T-helper 2 cell (primary cell): ENCODE results near the gene SLCO2A1.

Experiments
- DNase-seq, 5 experiments: peaks; one replicate each; pipeline versions ENCODE4 v3.0.0 to v3.0.0-alpha.2; 2012 to 2022

SLCO2A1 gene

DNA sequence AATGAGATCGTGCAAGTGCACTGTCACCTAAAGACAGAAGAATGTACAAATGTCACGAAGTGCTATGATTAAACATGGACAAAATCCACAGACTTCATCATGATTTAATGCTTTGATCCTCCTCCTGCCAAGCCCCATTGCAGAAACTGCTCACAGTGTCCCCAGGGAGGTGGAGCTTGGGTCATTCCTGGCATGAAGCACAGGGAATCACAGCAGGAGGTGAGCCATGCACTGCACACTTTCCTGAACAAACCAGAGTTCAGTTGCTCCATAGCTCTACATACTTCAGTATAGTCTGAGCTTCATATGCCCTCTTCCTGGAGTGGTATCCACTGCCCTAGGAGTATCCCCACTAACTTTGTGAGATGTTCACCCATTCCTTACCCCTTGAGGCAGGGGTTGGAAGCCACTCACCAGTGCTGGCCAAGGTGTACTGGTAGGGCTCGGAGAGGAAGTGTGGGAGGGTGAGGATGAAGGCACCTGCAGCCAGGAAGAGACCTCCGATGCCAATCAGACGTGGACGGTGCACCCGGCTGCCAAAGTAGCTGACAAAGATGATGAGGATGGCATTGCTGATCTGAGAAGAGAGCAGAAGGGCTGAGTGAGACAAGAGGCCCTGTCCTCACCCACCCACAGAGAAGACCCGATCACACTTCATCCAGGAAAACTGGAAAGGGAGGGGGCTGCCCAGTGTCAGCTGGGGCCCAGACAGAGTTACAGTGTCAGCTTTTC, 56.3 kb downstream of the SLCO2A1 start:
- no peak for DNase-seq

DNA sequence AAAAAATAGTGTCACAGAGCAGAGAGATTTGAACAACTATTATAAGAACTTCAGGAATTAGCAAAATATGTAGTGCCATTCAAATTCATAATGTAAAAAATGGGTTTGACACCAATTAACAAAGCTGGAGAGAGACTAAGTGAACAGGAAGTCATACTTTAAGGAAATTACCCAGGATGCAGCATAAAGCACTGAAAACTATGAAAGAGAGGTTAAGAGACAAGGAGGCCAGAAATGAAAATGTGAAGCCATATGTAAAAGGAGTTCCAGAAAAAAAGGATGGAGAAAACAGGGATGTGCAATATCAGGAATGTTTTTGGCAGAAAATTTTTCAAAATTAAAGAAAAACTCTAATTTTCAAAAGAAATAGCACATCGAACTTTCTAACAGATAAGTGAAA, 57.6 kb downstream of the SLCO2A1 start:
- DNase-seq: no peak

DNA sequence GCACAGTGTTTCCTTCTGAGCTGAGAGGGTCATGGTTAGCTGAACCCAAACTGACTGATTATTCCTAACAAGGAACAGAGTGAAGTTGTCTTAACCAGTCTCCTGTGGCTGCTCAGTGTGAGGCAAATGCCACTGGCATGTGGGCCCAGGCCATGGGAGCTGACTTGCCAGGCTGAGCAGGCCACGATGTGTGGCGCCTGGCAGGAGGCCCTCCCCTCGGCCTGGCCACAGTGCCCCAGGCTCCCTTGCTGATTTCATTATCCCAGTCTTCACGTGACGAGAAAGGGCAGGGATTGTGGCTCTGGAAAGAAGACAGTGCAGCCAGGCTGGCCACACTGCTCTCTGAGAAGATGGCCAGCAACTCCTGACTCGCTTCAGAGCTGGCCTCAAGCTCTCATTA, 58.8 kb downstream of the SLCO2A1 start:
- no peak for DNase-seq

DNA sequence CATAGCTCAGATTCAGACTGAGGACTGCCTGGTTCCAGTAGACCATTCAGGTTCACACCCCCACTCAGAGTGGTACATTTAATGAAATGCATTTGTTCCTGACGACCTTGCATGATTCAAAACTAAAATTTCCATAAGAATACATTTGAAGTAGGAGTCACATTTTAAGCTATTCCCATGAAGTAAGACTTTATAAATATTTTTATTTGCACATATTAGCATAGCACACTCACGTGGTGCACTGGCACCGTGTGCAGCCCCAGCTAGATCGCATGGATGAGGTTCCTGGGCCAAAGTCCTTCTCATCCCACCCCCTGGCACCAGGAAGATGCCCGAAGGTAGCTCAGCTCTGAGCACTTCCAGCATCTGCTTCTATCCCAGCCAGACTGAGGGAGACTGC, 59.4 kb downstream of the SLCO2A1 start:
- no peak for DNase-seq

DNA sequence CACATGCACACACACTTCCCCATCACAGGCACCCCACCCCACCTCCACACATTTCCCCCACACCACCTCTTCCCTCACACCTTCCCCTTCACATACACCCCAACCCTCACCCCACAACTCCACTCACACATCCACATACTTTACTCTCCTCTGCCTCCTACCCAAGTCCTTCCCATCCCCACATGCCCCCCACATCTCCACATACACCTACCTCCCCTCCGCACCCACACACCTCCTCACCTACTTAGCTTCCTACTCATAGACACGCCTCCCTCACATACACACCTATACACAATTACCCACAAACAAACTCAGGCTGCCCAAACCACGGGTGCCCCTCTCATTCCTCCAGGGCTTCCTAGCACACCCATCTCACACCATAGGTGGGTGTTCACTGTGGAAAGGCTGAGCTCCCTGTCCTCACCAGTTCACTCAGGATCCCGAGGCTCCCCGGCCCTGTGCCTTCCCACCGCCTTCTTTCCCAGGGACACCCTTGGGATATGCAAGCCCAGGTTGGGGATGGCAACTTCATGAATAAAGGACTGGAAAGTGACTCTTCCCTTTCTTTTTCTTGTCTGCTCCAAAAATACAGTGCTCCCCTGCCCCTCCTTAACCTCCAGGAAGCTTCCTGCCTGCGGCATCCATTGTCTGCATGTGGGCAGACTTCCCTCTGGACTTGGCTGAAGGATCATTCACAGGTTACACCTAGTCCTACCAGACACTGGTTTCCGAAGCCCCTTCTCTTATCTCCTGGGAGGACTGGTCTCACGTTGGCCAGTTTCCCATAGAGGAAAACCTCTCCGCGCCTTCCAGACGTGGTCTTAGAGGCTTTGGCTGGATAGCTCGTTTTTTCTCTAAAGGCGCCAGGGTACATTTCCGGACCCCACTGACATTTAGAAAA, 61.5 kb downstream of the SLCO2A1 start:
- DNase-seq: no peak

DNA sequence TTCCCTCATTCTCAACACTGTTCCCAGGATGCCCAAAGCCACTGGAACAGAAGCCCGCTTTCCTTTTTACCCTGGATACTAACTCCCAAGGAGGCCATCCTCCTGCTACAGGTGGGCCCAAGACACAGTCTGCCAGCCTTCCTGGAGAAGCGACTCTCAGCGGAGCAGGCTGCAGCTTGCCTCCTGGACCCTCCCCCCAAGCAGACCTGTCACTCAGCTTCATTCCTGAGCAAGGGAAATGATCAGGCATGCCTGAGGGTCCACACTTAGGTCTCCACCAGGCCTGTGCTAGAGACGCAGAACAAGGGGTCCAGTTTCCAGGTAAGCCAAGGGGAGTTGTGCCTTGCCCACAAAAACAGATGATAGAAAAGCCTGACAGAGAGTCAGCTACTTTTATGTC, 62.8 kb downstream of the SLCO2A1 start:
- DNase-seq: no peak

DNA sequence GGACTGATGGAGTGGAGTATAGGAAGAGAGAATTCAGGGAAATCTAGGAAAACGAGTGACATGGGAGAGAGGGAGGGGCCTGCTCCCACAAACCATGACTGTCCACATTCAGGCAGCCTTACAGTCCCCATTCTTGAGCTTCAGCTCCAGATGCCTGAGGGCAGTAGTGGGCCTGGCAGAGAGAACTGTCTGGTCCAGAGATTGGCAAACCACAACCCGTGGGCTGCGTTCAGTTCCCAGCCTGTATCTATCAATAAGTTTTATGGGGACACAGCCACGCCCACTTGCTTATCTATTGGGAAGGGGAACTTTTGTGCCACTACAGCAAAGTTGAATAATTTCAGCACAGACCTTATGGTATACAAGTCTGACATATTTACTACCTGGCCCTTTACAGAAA, 63.8 kb downstream of the SLCO2A1 start:
- DNase-seq: no peak

DNA sequence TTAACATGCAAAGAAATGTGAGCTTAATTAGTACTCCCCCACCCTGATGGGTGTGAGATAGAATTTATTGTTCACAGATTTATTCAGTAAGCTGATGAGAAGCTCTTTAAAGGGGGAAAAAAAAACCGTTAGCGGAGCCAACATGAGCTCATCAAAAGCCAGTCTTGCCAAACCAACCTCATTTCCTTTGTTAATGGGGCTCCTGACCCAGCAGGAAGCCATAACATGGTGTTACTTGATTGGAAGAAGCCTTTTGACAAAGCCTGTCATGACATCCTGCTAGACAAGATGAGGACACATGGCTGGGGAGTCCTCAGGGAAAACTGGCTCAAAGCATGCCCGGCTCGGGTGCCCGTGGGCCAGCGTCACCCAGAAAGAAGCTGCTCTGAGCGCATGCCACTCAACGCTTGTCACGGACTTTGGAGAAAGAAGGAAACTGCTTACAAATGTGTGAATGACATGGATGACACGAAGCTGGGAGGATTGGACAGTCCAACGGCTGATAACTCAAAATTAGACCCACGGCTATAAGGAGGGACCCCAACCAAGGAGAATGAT, 64.6 kb downstream of the SLCO2A1 start:
- DNase-seq: no peak

DNA sequence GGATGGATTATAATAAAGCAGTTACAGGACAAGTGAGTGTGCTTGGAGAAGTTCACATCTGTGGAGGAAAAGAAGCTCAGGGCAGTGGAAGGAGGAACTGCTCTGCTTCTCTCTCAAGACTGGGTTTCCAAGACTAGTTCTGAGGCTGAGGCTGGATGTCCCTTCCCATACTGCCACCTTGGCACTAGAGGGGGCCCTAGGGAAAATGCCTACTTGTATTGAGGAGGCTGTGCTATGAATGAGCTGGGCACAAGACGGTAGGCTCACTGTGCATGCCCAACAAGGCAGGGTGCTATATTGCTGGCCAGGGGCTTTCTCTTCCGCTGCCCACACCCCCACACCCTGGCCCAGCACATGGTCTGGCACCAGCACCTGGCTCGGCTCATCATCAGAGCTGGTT, 65.2 kb downstream of the SLCO2A1 start:
- DNase-seq: no peak

DNA sequence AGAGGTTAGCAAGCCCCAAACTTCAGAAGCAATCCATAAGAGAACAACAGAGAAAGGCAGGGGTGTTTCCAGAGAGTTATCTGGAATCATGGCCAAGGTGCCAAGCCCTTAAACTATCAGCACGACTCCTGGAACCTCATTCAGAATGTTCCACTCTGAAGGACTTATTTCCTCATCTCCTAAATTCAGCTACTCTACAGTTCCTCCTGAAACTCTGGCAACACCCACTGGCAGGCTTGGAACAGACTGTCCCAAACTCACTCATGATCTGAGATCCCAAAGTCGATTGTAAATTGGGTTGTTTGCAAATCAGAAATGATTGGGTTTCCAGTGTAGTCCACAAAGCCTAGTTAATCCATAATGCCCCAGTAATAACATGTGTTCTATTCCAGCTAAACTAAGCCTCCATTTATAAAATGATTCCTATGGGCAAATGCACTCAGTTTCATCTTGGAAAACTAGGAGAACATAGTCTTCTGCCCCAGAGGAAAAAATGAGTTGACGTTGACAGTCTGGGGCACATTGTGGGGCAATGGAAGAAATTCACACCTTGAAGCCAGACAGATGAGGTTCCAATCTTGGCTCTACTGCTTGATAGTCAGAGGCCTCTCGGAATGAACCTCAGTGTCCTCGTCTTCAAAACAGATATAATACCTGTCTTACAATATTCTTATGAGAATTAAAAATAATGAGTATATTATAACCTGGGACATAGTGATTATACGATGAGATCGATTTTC, 65.9 kb downstream of the SLCO2A1 start:
- DNase-seq: no peak

DNA sequence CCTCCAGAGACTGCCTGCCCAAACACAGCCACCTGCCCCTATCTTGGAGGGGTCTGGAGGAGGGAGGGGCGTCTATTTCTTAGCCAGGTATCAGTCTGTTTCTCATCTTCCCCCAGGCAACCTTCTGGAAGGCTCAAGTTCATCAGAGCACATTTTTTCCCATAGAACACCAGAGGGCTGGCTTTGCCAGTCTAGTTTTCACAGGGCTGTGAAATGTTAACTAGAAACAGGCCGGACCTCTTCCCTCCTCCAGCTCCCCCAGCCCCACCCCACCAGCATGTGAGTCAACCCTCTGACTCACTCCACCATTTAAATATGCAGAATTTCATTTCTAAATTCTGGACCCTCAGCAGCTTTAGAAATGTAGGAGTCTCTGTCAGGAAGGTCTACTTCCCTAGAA, 66.9 kb downstream of the SLCO2A1 start:
- DNase-seq: no peak

DNA sequence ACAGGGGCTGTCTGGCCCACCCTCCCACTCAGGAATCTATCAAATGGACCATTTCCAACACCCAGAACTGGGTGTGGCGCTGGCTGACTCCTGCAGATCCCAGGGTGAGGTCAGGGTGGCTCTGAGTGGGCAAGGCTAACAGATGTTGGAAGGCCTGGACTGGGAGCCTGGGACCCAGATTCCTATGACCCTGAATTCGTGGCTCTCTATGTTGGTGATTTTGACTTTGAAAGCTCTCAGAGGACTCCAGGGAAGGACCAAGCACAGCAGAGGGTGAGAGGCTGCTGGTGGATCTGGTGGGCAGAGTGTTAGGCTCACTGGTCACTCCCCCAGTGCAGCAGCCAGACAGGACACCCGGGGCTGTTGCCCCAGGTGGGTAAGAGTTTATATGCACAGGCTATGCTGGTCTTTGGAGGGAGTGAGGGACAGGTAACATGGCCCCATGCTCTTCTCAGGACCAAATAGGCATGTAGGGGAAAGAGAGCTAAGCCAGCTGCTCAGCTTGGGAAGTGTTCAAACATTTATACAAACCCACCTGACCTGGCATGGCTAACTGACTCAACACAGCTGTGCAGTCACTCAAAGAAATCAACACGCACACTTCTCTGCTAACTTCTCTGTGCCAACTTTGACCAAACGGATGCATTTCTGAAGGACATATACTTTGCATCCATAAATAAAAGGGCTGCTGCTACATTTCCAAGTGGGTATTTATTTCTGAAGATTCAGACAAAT, 71.5 kb downstream of the SLCO2A1 start:
- no peak for DNase-seq

DNA sequence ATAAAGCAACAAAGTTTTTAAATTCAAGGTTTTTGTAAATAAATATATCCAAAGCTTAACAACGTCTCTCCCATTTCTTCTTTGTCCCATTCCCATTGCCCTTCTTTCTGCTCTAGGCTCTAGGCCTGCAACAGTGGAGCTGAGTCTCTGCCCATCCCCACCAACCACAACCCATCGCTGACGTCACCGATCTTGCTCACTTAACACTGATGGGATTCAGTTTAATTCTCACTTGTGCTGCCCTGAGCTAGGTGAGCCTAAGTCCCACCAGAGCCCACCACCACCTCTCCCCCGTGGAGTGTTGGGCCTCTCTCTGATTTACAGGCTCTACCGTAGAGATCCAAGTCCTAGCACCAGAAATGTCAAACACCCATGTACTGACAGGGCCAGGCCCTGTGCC, 72.7 kb downstream of the SLCO2A1 start:
- no peak for DNase-seq

DNA sequence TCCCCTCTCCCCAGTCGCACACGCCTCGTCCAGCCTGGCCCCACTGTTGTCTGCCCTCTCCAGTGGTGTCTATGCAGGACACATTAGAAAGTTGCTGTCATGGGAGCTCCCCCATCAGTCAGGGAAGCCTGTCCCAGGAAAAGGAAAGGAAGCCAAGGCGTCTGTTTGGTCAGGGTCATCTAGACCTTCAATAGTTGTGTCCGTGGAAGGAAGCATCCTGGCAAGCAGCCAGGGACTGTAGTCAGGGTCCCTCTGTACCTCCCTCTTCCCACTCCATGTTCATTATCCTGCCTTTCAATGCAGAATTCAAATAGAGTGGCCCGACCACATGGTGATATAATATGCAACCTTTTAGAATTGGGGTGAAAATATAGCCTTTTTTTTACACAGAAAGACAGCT, 73.4 kb downstream of the SLCO2A1 start:
- no peak for DNase-seq

DNA sequence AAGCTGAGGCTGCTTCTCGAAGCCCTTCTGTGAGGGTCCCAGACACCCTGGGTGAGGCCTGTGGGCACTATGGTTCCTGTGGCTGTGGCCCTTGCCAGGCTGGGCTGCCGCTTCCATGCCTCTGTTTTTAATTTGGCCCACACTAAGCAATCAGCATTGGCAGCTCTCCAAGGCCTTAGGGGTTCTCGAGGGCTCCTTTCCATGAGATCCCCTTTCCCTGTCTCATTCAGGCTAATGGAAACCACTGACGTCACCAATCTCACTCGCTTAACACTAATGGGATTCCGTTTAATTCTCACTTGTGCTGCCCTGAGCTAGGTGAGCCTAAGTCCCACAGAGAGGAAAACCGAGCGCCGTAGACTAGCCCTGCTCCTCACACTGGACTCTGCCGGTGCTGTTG, 73.8 kb downstream of the SLCO2A1 start:
- no peak for DNase-seq

DNA sequence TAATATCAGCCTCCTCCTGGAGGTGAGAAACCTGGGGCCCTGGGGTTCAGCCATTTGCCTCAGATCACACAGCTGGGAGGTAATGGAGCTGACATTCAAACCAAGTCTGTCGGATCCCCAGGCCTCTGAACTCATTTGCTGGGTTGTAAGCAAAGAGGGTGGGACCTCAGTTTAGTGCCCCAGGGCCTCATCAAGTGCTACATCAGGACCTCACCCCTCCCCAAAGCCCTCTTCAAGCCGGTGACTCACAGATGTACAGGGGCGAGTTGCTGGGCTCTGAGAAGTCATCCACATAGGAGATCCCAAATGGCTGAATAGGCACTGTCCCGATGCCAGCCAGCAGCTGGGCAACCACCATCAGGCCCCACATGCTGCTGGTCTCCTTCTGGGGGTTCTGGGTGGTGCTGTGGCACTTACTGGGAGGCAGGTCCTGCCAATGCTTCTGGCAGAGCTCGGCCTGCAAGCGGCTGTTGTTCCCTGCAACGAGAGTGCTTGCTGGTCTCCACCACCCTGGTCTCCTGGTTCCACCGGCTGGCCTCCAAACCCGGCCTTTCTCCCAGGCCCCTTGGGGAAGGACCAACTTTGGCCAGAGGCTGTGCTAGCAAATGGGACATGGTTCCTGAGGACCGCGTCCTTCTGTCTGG, 74.9 kb downstream of the SLCO2A1 start:
- no peak for DNase-seq

DNA sequence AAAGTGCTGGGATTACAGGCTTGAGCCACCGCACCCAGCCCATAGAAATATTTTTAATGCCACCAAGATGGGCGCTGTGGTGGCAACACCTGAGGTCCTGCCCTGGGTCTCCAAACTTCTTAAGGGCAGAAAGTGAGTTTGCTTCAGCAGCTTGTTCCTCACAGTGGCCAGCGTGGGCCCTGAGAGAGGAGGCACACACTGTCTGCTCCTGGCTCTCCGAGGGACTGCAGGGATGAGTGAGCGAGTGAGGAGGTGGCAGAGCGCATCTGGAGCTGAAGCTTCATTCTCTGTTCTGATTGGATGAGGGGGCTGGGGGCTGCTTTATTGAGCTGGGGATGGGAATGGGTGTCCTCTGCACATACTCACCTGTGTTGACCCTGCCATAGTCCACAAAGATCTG, 76.4 kb downstream of the SLCO2A1 start:
- DNase-seq: no peak

DNA sequence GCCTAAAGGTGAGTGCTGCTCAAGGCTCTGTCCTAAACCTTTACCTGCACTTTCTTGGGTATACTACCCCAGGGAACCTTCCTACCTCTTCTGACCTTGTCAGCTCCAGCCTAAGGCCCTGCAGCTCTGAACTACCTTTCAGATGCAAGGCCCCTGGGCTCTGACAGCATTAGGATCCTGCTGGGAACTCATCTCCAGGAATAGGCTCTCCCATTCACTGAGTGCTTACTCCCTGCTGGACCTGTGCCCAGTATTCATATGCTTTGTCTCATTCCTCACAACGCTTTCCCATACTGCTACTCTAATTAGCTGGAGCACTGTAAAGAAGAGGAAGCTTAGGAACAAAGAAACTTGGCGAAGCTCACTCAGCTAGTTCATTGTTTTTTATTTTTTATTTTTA, 80.3 kb downstream of the SLCO2A1 start:
- DNase-seq: no peak

DNA sequence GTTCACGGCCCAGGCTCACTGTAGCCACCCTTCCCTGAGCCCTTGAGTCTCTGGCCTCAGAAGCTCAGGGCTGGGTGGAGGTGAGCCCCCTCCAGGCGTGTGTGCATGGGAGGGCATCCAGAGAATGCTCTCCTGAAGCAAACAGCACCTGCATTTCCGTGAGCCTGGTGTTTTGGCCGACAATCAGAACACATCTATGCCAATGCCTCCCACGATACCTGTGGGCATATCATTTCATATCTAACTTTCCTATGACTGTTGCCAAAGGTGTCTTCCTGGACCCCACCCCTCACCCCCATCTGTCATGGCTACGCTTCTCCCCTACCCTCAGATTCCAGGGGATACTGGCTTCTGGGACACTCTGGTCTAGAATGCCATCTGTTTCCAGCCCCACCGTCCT, 80.7 kb downstream of the SLCO2A1 start:
- no peak for DNase-seq

DNA sequence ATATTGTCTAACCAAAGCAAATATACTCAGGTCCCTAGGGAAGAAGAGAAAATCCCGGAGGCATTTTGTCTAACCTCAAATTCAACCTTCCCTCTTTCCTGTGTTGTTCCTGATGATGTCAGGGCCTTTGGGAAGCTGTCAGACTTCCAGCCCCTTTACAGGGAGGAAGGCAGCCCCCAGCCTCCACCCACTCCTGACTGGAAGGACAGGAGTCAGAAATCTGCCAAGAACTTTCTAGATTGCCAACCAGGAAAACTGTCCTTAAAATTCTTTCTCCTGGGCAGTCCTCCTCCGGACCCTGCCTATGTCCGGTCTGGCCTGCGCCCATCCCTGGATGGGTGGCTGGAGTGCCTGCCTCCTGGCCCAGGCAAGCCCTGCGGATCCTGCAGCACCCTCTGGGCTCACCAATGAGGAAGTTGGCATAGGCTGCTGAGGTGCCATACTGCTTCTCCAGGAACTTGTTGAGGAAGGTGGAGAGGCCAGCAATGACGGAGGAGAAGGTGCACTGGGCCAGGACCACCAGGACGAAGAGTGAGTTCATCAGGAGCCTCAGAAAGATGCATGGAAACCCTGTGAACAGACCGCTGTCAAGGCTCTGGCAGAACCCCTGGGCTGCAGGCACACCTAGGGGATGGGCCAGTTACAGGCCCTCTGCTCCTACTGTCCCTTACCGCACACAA, 81.5 kb downstream of the SLCO2A1 start:
- no peak for DNase-seq

DNA sequence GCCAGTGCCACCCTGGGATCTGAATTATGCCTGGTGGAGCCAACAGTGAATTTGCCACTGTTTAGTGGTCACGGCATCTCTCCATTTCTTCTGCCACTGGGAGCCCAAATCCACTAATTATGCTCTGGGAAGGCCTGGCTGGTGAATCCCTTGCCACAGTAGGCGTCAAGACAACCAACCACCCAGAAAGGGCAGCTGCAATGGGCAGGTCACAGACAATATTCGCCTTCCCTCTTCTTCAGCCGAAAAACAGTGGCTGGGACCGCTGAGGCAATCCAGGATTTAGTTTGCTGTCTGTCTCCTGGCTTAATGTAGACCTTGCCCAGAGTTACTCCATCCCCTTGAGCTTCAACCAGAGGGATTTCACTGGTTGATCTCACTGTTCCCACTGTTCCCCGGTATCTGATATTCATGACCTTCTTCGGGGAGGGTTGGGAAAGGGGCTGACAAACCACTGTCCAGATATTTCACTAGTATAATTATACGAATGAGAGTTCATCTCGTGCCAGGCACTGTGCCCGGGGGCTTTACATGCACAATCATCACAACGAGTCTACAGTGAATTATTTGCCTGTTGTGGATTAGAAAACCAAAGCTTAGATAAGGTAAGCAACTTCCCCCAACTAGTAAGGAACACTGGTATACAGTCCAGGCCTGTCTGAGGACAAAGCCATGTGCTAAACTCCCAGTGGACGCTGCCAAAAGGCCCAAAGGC, 84.2 kb downstream of the SLCO2A1 start:
- no peak for DNase-seq
